Mesenchymal stem cell (in vitro differentiated cells and primary cell): ENCODE data around the gene ZNF329.

Source experiments
- DNase-seq: peaks from one replicate; pipeline ENCODE4 v3.0.0-alpha.2; 2013
- H2AFZ ChIP-seq: one replicate; pipeline ENCODE4 v1.6.1; 2013; ENCODE audit warnings: low read depth, mild to moderate bottlenecking, control low read depth, inconsistent platforms, low read length, moderate library complexity
- H2AK5ac ChIP-seq: 2 replicates; pipeline ENCODE4 v1.6.1; 2013; ENCODE audit warnings: low read length, moderate library complexity, mild to moderate bottlenecking, inconsistent platforms; ENCODE audit not compliant: severe bottlenecking
- H2BK120ac ChIP-seq: one replicate; pipeline ENCODE4 v1.6.1; 2013; ENCODE audit warnings: low read depth, mild to moderate bottlenecking, inconsistent platforms, low read length, moderate library complexity
- H2BK12ac ChIP-seq, 2 experiments: one replicate each; pipeline ENCODE4 v1.6.1; 2013; ENCODE audit warnings: inconsistent platforms in 2 of 2, low read length in 2 of 2, mild to moderate bottlenecking in 2 of 2, moderate library complexity in 2 of 2, control low read depth in 1 of 2
- H2BK15ac ChIP-seq: one replicate; pipeline ENCODE4 v1.6.1; 2013; ENCODE audit warnings: mild to moderate bottlenecking, low read depth, inconsistent platforms; ENCODE audit not compliant: poor library complexity, severe bottlenecking
- H2BK5ac ChIP-seq: 2 replicates; pipeline ENCODE4 v1.6.1; 2013; ENCODE audit warnings: low read depth, mild to moderate bottlenecking, low read length, control low read depth, inconsistent platforms; ENCODE audit not compliant: poor library complexity, severe bottlenecking
- H3K14ac ChIP-seq, 2 experiments: one replicate each; pipeline ENCODE4 v1.6.1; 2013; ENCODE audit warnings: inconsistent platforms in 2 of 2, low read length in 2 of 2, control low read depth in 1 of 2, mild to moderate bottlenecking in 1 of 2, moderate library complexity in 1 of 2
- H3K18ac ChIP-seq, 2 experiments: one replicate each; pipeline ENCODE4 v1.6.1; 2013; ENCODE audit warnings: inconsistent platforms in 2 of 2, low read length in 2 of 2, control low read depth in 1 of 2, low read depth in 1 of 2, mild to moderate bottlenecking in 1 of 2
- H3K23ac ChIP-seq, 2 experiments: one replicate each; pipeline ENCODE4 v1.6.1; 2013; ENCODE audit warnings: inconsistent platforms in 2 of 2, low read length in 2 of 2, mild to moderate bottlenecking in 2 of 2, moderate library complexity in 2 of 2, control low read depth in 1 of 2
- H3K27ac ChIP-seq: 2 replicates; pipeline ENCODE4 v1.5.1; 2013; ENCODE audit warnings: mild to moderate bottlenecking, moderate library complexity, low read length, control low read depth, inconsistent platforms; ENCODE audit not compliant: poor library complexity, severe bottlenecking
- H3K27me3 ChIP-seq, 2 experiments: 2 replicates each; pipeline versions ENCODE4 v1.6.1 to v1.7.0; 2013; ENCODE audit warnings: low read length in 2 of 2, mild to moderate bottlenecking in 2 of 2, moderate library complexity in 2 of 2, control low read depth in 1 of 2, inconsistent platforms in 1 of 2; ENCODE audit not compliant: control insufficient read depth in 1 of 2, insufficient read depth in 1 of 2
- H3K36me3 ChIP-seq, 2 experiments: 2 replicates each; pipeline versions ENCODE4 v1.6.1 to v1.7.0; 2013; ENCODE audit warnings: low read length in 2 of 2, control low read depth in 1 of 2, inconsistent platforms in 1 of 2, low read depth in 1 of 2, mild to moderate bottlenecking in 1 of 2; ENCODE audit not compliant: insufficient read depth in 2 of 2, control insufficient read depth in 1 of 2
- H3K4ac ChIP-seq, 2 experiments: one replicate each; pipeline ENCODE4 v1.6.1; 2013; ENCODE audit warnings: inconsistent platforms in 2 of 2, low read length in 2 of 2, mild to moderate bottlenecking in 2 of 2, moderate library complexity in 2 of 2, control low read depth in 1 of 2, low read depth in 1 of 2
- H3K4me1 ChIP-seq: 2 replicates; pipeline ENCODE4 v1.6.1; 2013; ENCODE audit warnings: low read depth, low read length, control low read depth; ENCODE audit not compliant: control insufficient read depth, insufficient read depth
- H3K4me2 ChIP-seq: 2 replicates; pipeline ENCODE4 v1.6.1; 2013; ENCODE audit warnings: low read length, mild to moderate bottlenecking, inconsistent platforms; ENCODE audit not compliant: poor library complexity, severe bottlenecking
- H3K4me3 ChIP-seq, 2 experiments: 2 replicates each; pipeline versions ENCODE4 v1.5.1 to v1.7.0; 2013; ENCODE audit warnings: low read length in 2 of 2, mild to moderate bottlenecking in 2 of 2, control low read depth in 1 of 2, low read depth in 1 of 2; ENCODE audit not compliant: insufficient read depth in 1 of 2
- H3K79me1 ChIP-seq: replicated peaks from 2 replicates; pipeline ENCODE4 v1.6.1; 2013; ENCODE audit warnings: mild to moderate bottlenecking, control low read depth, low read length, inconsistent platforms; ENCODE audit not compliant: poor library complexity, severe bottlenecking
- H3K9ac ChIP-seq: 2 replicates; pipeline ENCODE4 v1.7.0; 2013; ENCODE audit warnings: mild to moderate bottlenecking, low read length, moderate library complexity
- H3K9me3 ChIP-seq: 2 replicates; pipeline ENCODE4 v1.7.0; 2013; ENCODE audit warnings: mild to moderate bottlenecking, low read length; ENCODE audit not compliant: control insufficient read depth
- H4K8ac ChIP-seq: one replicate; pipeline ENCODE4 v1.6.1; 2013; ENCODE audit warnings: inconsistent platforms, mild to moderate bottlenecking, low read length, moderate library complexity
- H4K91ac ChIP-seq: one replicate; pipeline ENCODE4 v1.6.1; 2013; ENCODE audit warnings: mild to moderate bottlenecking, low read length, inconsistent platforms
- WGBS: methylation state at CpG from one replicate; pipeline ENCODE4 v1.1.7; 2013; ENCODE audit warnings: mixed read lengths; 5-methylcytosine and 5-hydroxymethylcytosine counted together

The ZNF329 gene

GRCh38 chr19:58182989-58183816 lies 32.6 kb upstream of the ZNF329 start, which contains the start of gene ZNF274:
Gene ZNF274 (plus strand): TSS chr19:58183061. CDS start chr19:58183966, 905 bp downstream.
- Histone ChIP-seq H3K18ac (peak within 1 kb of the TSS; percentile 98 to 100), H3K4me3 (peak within 1 kb of the TSS; percentile 88 to 95), H3K4me2 (peak within 1 kb of the TSS; percentile 57), H3K9ac (peak within 1 kb of the TSS; percentile 98), H2BK5ac (peak within 1 kb of the TSS; percentile 100), H3K79me1 (peaks cover 39% of the 10 kb centered on the region), H2AFZ (peak within 1 kb of the TSS; percentile 84), H2AK5ac (peak within 1 kb of the TSS; percentile 96), H3K14ac (peak within 1 kb of the TSS in 1 of 2 experiments; percentile 98), H3K36me3 (peaks cover 47 to 52% of the 10 kb centered on the region in 2 experiments), H3K27me3 (no peaks in the 10 kb centered on the region), H4K91ac (peak within 1 kb of the TSS; percentile 100), H3K27ac (peak within 1 kb of the TSS; percentile 99), H2BK15ac (peak within 1 kb of the TSS; percentile 99), H3K23ac (peak within 1 kb of the TSS in 1 of 2 experiments; percentile 66), H3K4ac (peak within 1 kb of the TSS; percentile 96 to 100), H3K9me3 (peaks cover 84% of the 10 kb centered on the region), H2BK120ac (peak within 1 kb of the TSS; percentile 90), H2BK12ac (no peak within 1 kb of the TSS), H3K4me1 (peaks cover 5% of the 10 kb centered on the region), H4K8ac (peak within 1 kb of the TSS; percentile 100)
- DNase-seq = peak; percentile 92
- under 1% methylated on average over 80 of the region's 80 CpGs for WGBS

DNA sequence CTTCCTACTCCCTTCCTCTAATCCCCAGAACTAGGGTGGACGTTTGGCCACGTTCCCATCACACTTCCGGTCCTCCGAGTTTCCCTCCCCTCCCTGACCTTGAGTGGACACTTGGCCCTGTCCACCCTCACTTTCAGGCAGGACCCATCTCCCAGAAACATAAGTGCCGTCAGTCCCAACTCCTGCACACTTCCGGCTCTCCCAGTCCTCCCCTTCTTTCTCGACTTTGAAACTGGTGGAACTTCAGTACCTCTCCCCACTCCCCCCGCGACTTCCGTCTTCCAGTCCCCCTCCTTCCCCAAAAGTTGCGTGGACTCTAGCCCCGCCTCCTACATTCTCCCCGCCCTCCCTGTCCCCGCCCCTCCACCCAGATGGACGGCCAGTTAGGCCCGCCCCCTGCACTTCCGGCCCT lies 32.0 kb upstream of the ZNF329 start:
- peak overlapping the region in 1 of 2 experiments; percentile 87 for H3K4ac ChIP-seq
- no peaks in the 10 kb centered on the region for H3K27me3 ChIP-seq
- no peak overlapping the region for H3K23ac ChIP-seq
- H2AK5ac ChIP-seq = no peak overlapping the region
- peaks cover 5% of the 10 kb centered on the region for H3K4me1 ChIP-seq
- no peak overlapping the region for H3K14ac ChIP-seq
- peak overlapping the region; percentile 88 to 95 for H3K4me3 ChIP-seq
- no peak overlapping the region for H2BK15ac ChIP-seq
- peak overlapping the region; percentile 98 for H3K9ac ChIP-seq
- H4K8ac ChIP-seq = peak overlapping the region; percentile 100
- no peak for DNase-seq
- H3K9me3 ChIP-seq = peaks cover 84% of the 10 kb centered on the region
- H3K18ac ChIP-seq = peak overlapping the region in 1 of 2 experiments; percentile 98
- H4K91ac ChIP-seq = no peak overlapping the region
- WGBS = 23% methylated on average over 17 of the region's 17 CpGs
- peaks cover 47 to 50% of the 10 kb centered on the region in 2 experiments for H3K36me3 ChIP-seq
- no peak overlapping the region for H2BK12ac ChIP-seq
- peaks cover 39% of the 10 kb centered on the region for H3K79me1 ChIP-seq
- H3K27ac ChIP-seq = no peak overlapping the region
- no peak overlapping the region for H2BK120ac ChIP-seq
- peak overlapping the region; percentile 46 for H3K4me2 ChIP-seq
- no peak overlapping the region for H2AFZ ChIP-seq
- H2BK5ac ChIP-seq = no peak overlapping the region

GRCh38 chr19:58181902-58182576 lies 31.4 kb upstream of the ZNF329 start:
- Histone ChIP-seq H3K4ac (no peak overlapping the region), H4K91ac (no peak overlapping the region), H2AFZ (no peak overlapping the region), H3K27me3 (no peaks in the 10 kb centered on the region), H3K14ac (no peak overlapping the region), H4K8ac (peak overlapping the region; percentile 83), H3K18ac (no peak overlapping the region), H3K27ac (no peak overlapping the region), H3K4me1 (peaks cover 5% of the 10 kb centered on the region), H3K79me1 (peaks cover 38% of the 10 kb centered on the region), H3K4me3 (peak overlapping the region; percentile 41 to 88), H3K9me3 (peaks cover 84% of the 10 kb centered on the region), H2AK5ac (no peak overlapping the region), H3K36me3 (peaks cover 45 to 47% of the 10 kb centered on the region in 2 experiments), H3K4me2 (no peak overlapping the region), H2BK15ac (no peak overlapping the region), H3K23ac (no peak overlapping the region), H3K9ac (no peak overlapping the region), H2BK12ac (no peak overlapping the region), H2BK5ac (no peak overlapping the region), H2BK120ac (no peak overlapping the region)
- WGBS = 65% methylated on average over 4 of the region's 4 CpGs
- peak; percentile 35 for DNase-seq

- Histone ChIP-seq H4K91ac (no peak overlapping the region), H3K9me3 (peaks cover 85% of the 10 kb centered on the region), H2BK120ac (no peak overlapping the region), H2AFZ (no peak overlapping the region), H3K14ac (no peak overlapping the region), H3K4me1 (no peaks in the 10 kb centered on the region), H2BK15ac (no peak overlapping the region), H4K8ac (no peak overlapping the region), H2AK5ac (no peak overlapping the region), H2BK12ac (no peak overlapping the region), H3K4ac (no peak overlapping the region), H3K27ac (no peak overlapping the region), H3K27me3 (no peaks in the 10 kb centered on the region), H3K9ac (no peak overlapping the region), H3K36me3 (no peaks in the 10 kb centered on the region), H2BK5ac (no peak overlapping the region), H3K4me3 (peak overlapping the region in 1 of 2 experiments; percentile 30), H3K23ac (no peak overlapping the region), H3K18ac (no peak overlapping the region), H3K4me2 (no peak overlapping the region), H3K79me1 (no peaks in the 10 kb centered on the region)
- WGBS = 5% methylated on average over 1 of the region's 1 CpG
- DNase-seq = peak; percentile 17
Measured at GRCh38 chr19:58170860-58171259, 20.3 kb upstream of the ZNF329 start.
